HFF-Myc (cell line): ENCODE results near the gene NSUN2.

ENCODE experiments used
- DNase-seq: peaks from one replicate; pipeline ENCODE4 v3.0.0-alpha.2; 2011; ENCODE audit warnings: low read depth; ENCODE audit errors: extremely low read depth
- H3K4me3 ChIP-seq: replicated peaks from 2 replicates; pipeline ENCODE4 v1.5.1; 2011; ENCODE audit warnings: low read depth, mild to moderate bottlenecking, control low read depth, low read length
- CTCF ChIP-seq: IDR thresholded peaks from 2 replicates; pipeline ENCODE4 v1.5.1; 2012; ENCODE audit warnings: mild to moderate bottlenecking, low read depth, low read length, control low read depth; ENCODE audit errors: missing control alignments

Gene NSUN2

GRCh38 chr5:6636293-6636692 lies 3.4 kb upstream of the NSUN2 start:
- no peak for TF ChIP-seq CTCF
- H3K4me3 ChIP-seq, result no peak overlapping the region
- DNase-seq, result no peak

DNA sequence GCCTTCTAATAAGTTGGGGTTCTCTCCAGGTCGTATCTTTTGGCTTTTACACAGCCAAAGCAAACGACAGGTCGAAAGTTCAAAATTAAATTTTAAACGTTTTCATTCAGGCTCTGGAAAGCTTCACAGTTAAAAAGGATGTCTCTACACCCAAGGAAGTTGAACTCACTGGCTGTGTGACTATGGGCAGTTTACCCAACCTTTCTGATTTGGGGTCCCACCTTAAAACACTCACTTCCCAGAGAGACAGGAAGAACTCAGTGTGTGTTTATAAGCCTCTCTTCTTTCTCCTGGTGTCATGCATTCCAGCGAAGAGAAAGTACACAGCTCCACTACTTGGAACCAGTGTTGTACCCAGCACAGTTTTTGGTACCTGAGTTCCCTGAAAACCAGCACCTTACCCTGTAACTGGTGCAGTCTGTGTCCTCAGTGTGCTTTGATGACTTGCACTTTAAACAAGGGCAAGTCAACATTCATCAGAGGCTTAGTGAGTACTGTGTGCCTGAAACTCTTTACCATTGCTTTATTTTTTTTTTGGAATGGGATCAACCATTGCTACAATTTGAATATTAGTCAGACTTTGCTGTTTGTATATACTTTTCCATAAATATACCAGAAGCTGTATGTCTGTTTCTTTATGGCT lies 2.1 kb upstream of the NSUN2 start:
- DNase-seq, result no peak
- peak overlapping the region; percentile 98 for H3K4me3 ChIP-seq
- TF ChIP-seq CTCF, result no peak

DNA sequence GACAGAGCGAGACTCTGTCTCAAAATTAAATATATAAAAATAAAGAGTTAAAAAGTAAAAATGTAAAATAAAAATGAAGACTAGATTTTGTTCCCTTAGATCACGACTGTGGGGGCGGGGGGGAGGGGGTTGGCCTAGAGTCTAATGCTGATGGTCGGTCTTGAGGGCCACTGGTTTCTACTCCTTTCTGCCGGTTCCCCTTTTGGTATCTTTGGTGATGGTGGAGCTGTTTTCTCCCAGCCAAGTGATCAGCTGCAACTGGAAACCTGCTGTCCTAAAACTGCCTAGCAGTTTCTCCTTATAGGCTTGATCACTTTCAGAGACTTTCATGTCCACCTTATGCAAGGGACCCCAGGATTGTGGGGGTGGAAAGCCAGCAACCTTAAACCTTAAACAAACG lies 1.5 kb upstream of the NSUN2 start:
- no peak for DNase-seq
- no peak for TF ChIP-seq CTCF
- H3K4me3 ChIP-seq, result peak overlapping the region; percentile 98

DNA sequence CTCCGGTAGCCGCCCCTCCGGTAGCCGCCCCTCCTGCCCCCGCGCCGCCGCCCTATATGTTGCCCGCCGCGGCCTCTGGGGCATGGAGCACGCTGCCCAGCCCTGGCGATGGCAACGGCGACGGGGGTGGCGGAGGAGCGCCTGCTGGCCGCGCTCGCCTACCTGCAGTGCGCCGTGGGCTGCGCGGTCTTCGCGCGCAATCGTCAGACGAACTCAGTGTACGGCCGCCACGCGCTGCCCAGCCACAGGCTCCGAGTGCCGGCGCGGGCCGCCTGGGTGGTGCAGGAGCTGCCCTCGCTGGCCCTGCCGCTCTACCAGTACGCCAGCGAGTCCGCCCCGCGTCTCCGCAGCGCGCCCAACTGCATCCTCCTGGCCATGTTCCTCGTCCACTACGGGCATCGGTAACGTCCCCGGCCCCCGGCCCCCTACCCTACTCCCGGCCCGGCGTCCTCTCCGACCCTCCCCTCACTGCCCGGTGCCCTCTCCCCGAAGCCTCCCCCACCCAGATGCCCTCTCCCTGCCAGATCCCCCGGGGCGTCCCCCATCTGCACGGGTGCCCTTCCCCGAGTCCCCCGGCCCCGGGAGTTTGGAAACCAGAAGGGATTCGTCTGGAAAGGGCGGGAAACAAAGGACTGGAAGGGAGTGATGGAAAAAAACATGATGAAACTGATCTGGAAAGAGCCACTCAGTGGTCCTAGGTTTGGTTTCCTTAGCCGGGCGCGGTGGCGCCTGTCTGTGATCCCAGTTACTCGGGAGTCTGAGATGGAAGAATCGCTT lies 813 bp upstream of the NSUN2 start:
- DNase-seq, result no peak
- peak overlapping the region; percentile 98 for H3K4me3 ChIP-seq
- no peak for TF ChIP-seq CTCF

- peak overlapping the region; percentile 98 for H3K4me3 ChIP-seq
- DNase-seq, result no peak
- TF ChIP-seq CTCF, result no peak
Observed at GRCh38 chr5:6632324-6632887, 438 bp downstream of the NSUN2 start.

DNA sequence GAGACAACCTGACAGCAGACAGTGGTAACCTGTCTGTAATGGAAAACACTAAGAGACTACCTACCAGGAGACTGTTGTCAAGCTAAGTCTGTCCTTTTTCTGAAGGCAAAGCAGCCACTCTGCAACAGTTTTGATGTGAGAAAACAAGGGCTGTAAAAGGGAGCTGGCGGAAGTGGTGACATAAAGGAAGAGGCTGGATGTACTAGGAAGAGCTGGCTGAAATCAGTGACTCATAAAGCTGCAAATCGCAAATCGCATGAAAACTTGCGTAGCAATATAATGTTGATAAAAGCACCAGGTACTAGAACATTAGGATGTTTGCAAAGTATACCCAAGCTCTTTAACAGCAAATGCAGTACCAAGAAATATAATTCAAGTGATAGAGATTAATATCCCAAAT lies 1.4 kb downstream of the NSUN2 start:
- peak overlapping the region; percentile 98 for H3K4me3 ChIP-seq
- no peak for TF ChIP-seq CTCF
- DNase-seq, result no peak
